ENCODE measurements around the gene NGEF.

Gene NGEF

DNA sequence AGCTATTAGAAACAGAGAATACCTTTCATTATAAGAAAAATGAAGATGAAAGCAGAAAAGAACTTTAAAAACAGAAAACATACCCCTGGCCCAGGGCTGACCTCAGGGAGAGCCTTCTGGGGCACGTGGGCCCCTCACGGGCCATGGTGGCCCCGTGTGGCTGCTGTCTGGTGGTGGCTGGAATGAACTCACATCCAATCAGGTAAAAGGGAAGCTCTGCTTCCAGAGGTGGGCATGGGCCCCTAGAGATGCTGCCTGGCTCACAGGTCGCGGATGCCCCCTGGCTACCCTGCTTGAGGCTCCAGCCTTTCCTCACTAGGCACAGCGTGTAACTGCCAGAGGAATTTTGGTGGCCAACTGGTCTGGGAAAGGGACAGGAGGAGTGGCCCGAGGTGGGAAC lies 126.4 kb downstream of the NGEF start:
- TF ChIP-seq CTCF (IDR thresholded peaks at IDR 0.05; ENCODE audit: insufficient read depth, low read length, poor library complexity, severe bottlenecking) (no peak), EZH2phosphoT487 (conservative IDR thresholded peaks at IDR 0.05; ENCODE audit: low read length) (no peak)
- no peaks in the 10 kb centered on the region for H3K9me2 ChIP-seq (replicated peaks; ENCODE audit: insufficient read depth, low read length)
- no peaks in the 10 kb centered on the region for H3F3A ChIP-seq (ENCODE audit: insufficient read depth)
- no peaks in the 10 kb centered on the region for H3K27me3 ChIP-seq (ENCODE audit: low read length)
- H3K4me2 ChIP-seq (ENCODE audit: low read depth, low read length, poor library complexity, severe bottlenecking) = no peak overlapping the region
- H3K36me3 ChIP-seq (ENCODE audit: low read length) = no peaks in the 10 kb centered on the region
- no peaks in the 10 kb centered on the region for H3K9me3 ChIP-seq (ENCODE audit: insufficient read depth, low read length)
- H2AFZ ChIP-seq (ENCODE audit: low read depth, low read length, severe bottlenecking) = no peak overlapping the region
- no peaks in the 10 kb centered on the region for H4K20me1 ChIP-seq (ENCODE audit: low read depth, low read length)
- no peaks in the 10 kb centered on the region for H3K79me2 ChIP-seq (ENCODE audit: insufficient read depth, low read length)
- H3K4me3 ChIP-seq (ENCODE audit: insufficient read depth, low read length, poor library complexity, severe bottlenecking) = no peak overlapping the region
- no peak overlapping the region for H3K27ac ChIP-seq (ENCODE audit: low read depth, low read length)
- no peak overlapping the region for H3K9ac ChIP-seq (ENCODE audit: low read length)

DNA sequence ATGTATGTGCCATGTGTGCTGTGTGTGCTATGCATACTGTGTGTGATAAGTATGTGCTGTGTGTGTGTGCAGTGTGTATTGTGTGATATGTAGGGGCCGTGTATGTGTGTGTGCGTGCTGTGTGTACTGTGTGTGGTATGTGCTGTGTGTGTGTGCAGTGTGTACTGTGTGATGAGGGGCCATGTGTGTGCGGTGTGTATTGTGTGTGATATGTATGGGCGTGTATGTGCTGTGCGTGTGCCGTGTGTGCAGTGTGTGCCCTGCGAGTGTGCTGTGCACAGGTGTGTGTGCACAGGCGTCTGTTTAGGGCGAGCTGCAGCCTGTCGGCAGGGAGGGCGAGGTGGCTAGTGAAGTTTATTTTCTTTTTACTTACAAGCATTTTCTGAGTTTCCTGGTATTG lies 126.9 kb downstream of the NGEF start:
- H3K79me2 ChIP-seq (ENCODE audit: insufficient read depth, low read length) = no peaks in the 10 kb centered on the region
- no peak overlapping the region for H3K27ac ChIP-seq (ENCODE audit: low read depth, low read length)
- H3K36me3 ChIP-seq (ENCODE audit: low read length) = no peaks in the 10 kb centered on the region
- H3K4me2 ChIP-seq (ENCODE audit: low read depth, low read length, poor library complexity, severe bottlenecking) = no peak overlapping the region
- TF ChIP-seq EZH2phosphoT487 (conservative IDR thresholded peaks at IDR 0.05; ENCODE audit: low read length) (no peak), CTCF (IDR thresholded peaks at IDR 0.05; ENCODE audit: insufficient read depth, low read length, poor library complexity, severe bottlenecking) (no peak)
- H3K27me3 ChIP-seq (ENCODE audit: low read length) = no peaks in the 10 kb centered on the region
- H3K9ac ChIP-seq (ENCODE audit: low read length) = no peak overlapping the region
- H3F3A ChIP-seq (ENCODE audit: insufficient read depth) = no peaks in the 10 kb centered on the region
- H3K9me2 ChIP-seq (replicated peaks; ENCODE audit: insufficient read depth, low read length) = no peaks in the 10 kb centered on the region
- no peak overlapping the region for H3K4me3 ChIP-seq (ENCODE audit: insufficient read depth, low read length, poor library complexity, severe bottlenecking)
- no peaks in the 10 kb centered on the region for H3K9me3 ChIP-seq (ENCODE audit: insufficient read depth, low read length)
- H2AFZ ChIP-seq (ENCODE audit: low read depth, low read length, severe bottlenecking) = no peak overlapping the region
- no peaks in the 10 kb centered on the region for H4K20me1 ChIP-seq (ENCODE audit: low read depth, low read length)

DNA sequence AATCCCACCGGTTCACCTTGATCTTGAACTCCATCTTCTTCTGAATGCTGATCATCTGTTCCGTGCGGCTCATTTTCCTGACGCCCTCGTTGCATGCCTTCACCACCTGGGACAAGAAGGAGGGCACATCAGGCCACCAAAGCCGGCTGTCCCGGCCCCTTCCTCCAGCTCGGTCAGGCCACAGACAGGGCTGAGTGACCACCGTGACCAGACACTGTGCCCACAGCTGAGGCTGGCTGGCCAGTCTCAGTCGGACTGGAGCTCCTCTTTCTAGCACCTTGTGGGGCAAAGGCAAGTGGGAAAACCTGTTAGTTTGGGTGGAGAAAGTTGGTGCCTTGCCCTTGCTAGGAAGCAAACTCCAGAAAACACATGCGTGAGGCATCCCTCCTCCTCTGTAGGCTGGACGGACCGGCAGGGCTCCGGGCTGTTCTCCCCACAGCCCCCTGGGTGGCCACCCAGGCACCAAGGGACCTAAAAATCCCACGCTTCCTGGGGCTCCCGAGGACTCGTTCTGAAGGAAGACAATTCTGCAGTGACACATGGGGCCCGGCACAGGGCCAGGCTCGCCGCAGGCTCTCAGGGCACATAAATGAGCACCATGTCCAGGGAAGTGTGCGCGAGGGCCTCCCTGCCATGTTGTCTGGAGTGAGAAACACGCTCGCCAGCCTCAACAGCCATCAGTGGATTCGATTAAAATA lies 127.6 kb downstream of the NGEF start:
- H3K79me2 ChIP-seq (ENCODE audit: insufficient read depth, low read length) = no peaks in the 10 kb centered on the region
- H3K27me3 ChIP-seq (ENCODE audit: low read length) = no peaks in the 10 kb centered on the region
- H4K20me1 ChIP-seq (ENCODE audit: low read depth, low read length) = no peaks in the 10 kb centered on the region
- no peak for TF ChIP-seq EZH2phosphoT487 (conservative IDR thresholded peaks at IDR 0.05; ENCODE audit: low read length)
- TF ChIP-seq CTCF (IDR thresholded peaks at IDR 0.05; ENCODE audit: insufficient read depth, low read length, poor library complexity, severe bottlenecking) = no peak
- H3K9ac ChIP-seq (ENCODE audit: low read length) = no peak overlapping the region
- H3K9me3 ChIP-seq (ENCODE audit: insufficient read depth, low read length) = no peaks in the 10 kb centered on the region
- H3F3A ChIP-seq (ENCODE audit: insufficient read depth) = no peaks in the 10 kb centered on the region
- H3K36me3 ChIP-seq (ENCODE audit: low read length) = no peaks in the 10 kb centered on the region
- no peaks in the 10 kb centered on the region for H3K9me2 ChIP-seq (replicated peaks; ENCODE audit: insufficient read depth, low read length)
- no peak overlapping the region for H3K4me2 ChIP-seq (ENCODE audit: low read depth, low read length, poor library complexity, severe bottlenecking)
- no peak overlapping the region for H3K27ac ChIP-seq (ENCODE audit: low read depth, low read length)
- no peak overlapping the region for H2AFZ ChIP-seq (ENCODE audit: low read depth, low read length, severe bottlenecking)
- H3K4me3 ChIP-seq (ENCODE audit: insufficient read depth, low read length, poor library complexity, severe bottlenecking) = no peak overlapping the region

All from SU-DHL-6 (cell line).